ENCODE results near the gene EFHD2. TPM values are rescaled to one million over a fixed set of nuclear protein-coding genes. Genes with fewer than 3 reads are reported as not detected.

The EFHD2 gene
- total RNA-seq = 50.3 and 87.0 TPM in 2 replicates

GRCh38 chr1:15409388-15410222 lies at the start of gene EFHD2:
Gene EFHD2, plus strand, starts transcription at chr1:15409888. Its CDS starts 84 bp downstream, at chr1:15409972.

GRCh38 chr1:15456313-15456954 lies 46.7 kb downstream of the EFHD2 start, which contains the start of gene CELA2A:
Gene CELA2A, plus strand, starts transcription at chr1:15456732. Its CDS starts 22 bp downstream, at chr1:15456754.

GRCh38 chr1:15475752-15476314 lies 66.1 kb downstream of the EFHD2 start, which contains the start of gene CELA2B:
Gene CELA2B, plus strand, starts transcription at chr1:15476104. Its CDS starts 22 bp downstream, at chr1:15476126.

Other genes with a start within 250 kb of the EFHD2 start
- gene FHAD1, start 162.7 kb upstream of the EFHD2 start, total RNA-seq = 0.39 TPM in 1 of 2 replicates, not detected in the other
- not detected in 2 replicates for gene CTRC, start 28.6 kb downstream of the EFHD2 start, total RNA-seq
- gene CELA2A, start 46.8 kb downstream of the EFHD2 start, total RNA-seq = not detected in 2 replicates
- not detected in 2 replicates for gene CELA2B, start 66.2 kb downstream of the EFHD2 start, total RNA-seq
- gene CASP9, start 114.3 kb downstream of the EFHD2 start, total RNA-seq = 6.0 and 9.1 TPM in 2 replicates
- gene DNAJC16, start 117.0 kb downstream of the EFHD2 start, total RNA-seq = 10.6 and 20.2 TPM in 2 replicates
- gene AGMAT, start 175.2 kb downstream of the EFHD2 start, total RNA-seq = 0.16 and 1.7 TPM in 2 replicates
- gene DDI2, start 207.6 kb downstream of the EFHD2 start, total RNA-seq = 8.3 and 8.4 TPM in 2 replicates